D721Med (cell line): ENCODE data around the gene LMNB1.
A peak's percentile ranks its signal among the peaks of the same experiment; 100 is the strongest.

Experiments used
- DNase-seq: peaks from one replicate; pipeline ENCODE4 v3.0.0; 2011; ENCODE audit warnings: low spot score; ENCODE audit not compliant: insufficient read length
- FAIRE-seq: peaks from 2 replicates; lab custom pipeline; 2011; peaks lifted over from hg19 to GRCh38; lab: Jason Lieb, UNC
- CTCF ChIP-seq: IDR thresholded peaks from 2 replicates; pipeline ENCODE4 v1.5.1; 2012; ENCODE audit warnings: mild to moderate bottlenecking, control low read depth; ENCODE audit not compliant: insufficient read depth; ENCODE audit errors: missing control alignments

Gene LMNB1

GRCh38 chr5:126801174-126801991 is 24.4 kb downstream of the LMNB1 start:
- DNase-seq, result no peak
- FAIRE-seq, result no peak
- no peak for TF ChIP-seq CTCF

GRCh38 chr5:126801992-126802294 is 25.0 kb downstream of the LMNB1 start:
- FAIRE-seq (no peak), DNase-seq (no peak)
- peak; percentile 46 for TF ChIP-seq CTCF

GRCh38 chr5:126805063-126805462 is 28.1 kb downstream of the LMNB1 start:
- FAIRE-seq (no peak), DNase-seq (no peak)
- TF ChIP-seq CTCF, result no peak

GRCh38 chr5:126808521-126808988 is 31.6 kb downstream of the LMNB1 start:
- peak; percentile 45 for TF ChIP-seq CTCF
- DNase-seq (no peak), FAIRE-seq (no peak)

GRCh38 chr5:126809916-126810315 is 33.0 kb downstream of the LMNB1 start:
- no peak for DNase-seq
- no peak for FAIRE-seq
- no peak for TF ChIP-seq CTCF

- no peak for TF ChIP-seq CTCF
- DNase-seq (no peak), FAIRE-seq (peak; percentile 55)
Observed at GRCh38 chr5:126810596-126811380, 33.9 kb downstream of the LMNB1 start.
